ENCODE measurements around the gene SLAMF6.

- TF ChIP-seq CTCF (IDR thresholded peaks at IDR 0.05) (no peak), EP300 (IDR thresholded peaks at IDR 0.05) (no peak)
Observed at GRCh38 chr1:160451119-160451858, 71.8 kb downstream of the SLAMF6 start.
